Body of pancreas (tissue), 4 donors: ENCODE results near the gene IL17F. TPM values are rescaled to one million over a fixed set of nuclear protein-coding genes. Genes with fewer than 3 reads are reported as not detected.
"Not testable (repeated sequence)": the region's sequence is repeated elsewhere in the genome, so short reads cannot be mapped to it uniquely, and the experiment has no call there.

Source experiments
- ATAC-seq: fragments of 150-250 bp; one replicate; pipeline ENCODE4 v1.9.1; 2016
- DNase-seq, 4 donors: peaks; one replicate each; pipeline ENCODE4 v3.0.0-alpha.2; 2019
- H3K27ac ChIP-seq, 4 donors: fragments of 200-600 bp; sonication (generic); 1 replicate in 3 of 4; 2 replicates in 1 of 4; pipeline versions ENCODE4 v1.5.1 to v1.6.1; 2016 to 2019; ENCODE audit warnings: mild to moderate bottlenecking in 1 of 4, mixed read lengths in 1 of 4, moderate library complexity in 1 of 4
- H3K27me3 ChIP-seq, 2 donors: fragments of 200-600 bp; sonication (generic); one replicate each; pipeline ENCODE4 v1.6.0; 2016; ENCODE audit warnings: mild to moderate bottlenecking in 1 of 2
- H3K36me3 ChIP-seq, 2 donors: fragments of 200-600 bp; sonication (generic); replicated peaks in 1 of 2; 2 replicates each; pipeline ENCODE4 v1.5.1; 2016; ENCODE audit warnings: low read depth in 2 of 2; ENCODE audit not compliant: insufficient read depth in 1 of 2
- H3K4me1 ChIP-seq: fragments of 200-600 bp; sonication (generic); one replicate; pipeline ENCODE4 v1.6.0; 2016
- H3K4me3 ChIP-seq, 2 donors: fragments of 200-600 bp; sonication (generic); 1 replicate in 1 of 2; 2 replicates in 1 of 2; pipeline ENCODE4 v1.5.1; 2016 to 2019
- H3K9me3 ChIP-seq, 3 donors: fragments of 200-600 bp; sonication (generic); 1 replicate in 2 of 3; 2 replicates in 1 of 3; pipeline ENCODE4 v1.5.1; 2016
- POLR2A ChIP-seq, 3 donors: fragments of 450-650 bp; IDR thresholded peaks; one replicate each; pipeline ENCODE4 v1.6.1; 2016; ENCODE audit warnings: antibody characterized with exemption in 3 of 3, mild to moderate bottlenecking in 2 of 3
- WGBS, 2 donors: methylation state at CpG; one replicate each; pipeline ENCODE4 v1.1.5; 2017; 5-methylcytosine and 5-hydroxymethylcytosine counted together
- intact Hi-C: fragments of 100-400 bp; cut with DNase I; formaldehyde crosslinking; loops from one replicate; pipeline ENCODE4 v1.15.1; 2023
- total RNA-seq, 2 donors: library from RNA; depleted of rRNA; stranded (reverse); fragments of >200 nt; gene quantifications; one replicate each; pipeline ENCODE4 v1.1.0, GENCODE V29; 2016
- TF ChIP-seq, protein P1 (sequence below), 7 experiments: fragments of 450-650 bp in 4 of 7; fragments of 200-600 bp in 3 of 7; sonication (generic) in 3 of 7; IDR thresholded peaks; one replicate each; pipeline ENCODE4 v1.5.1; 2016 to 2019; ENCODE audit warnings: antibody characterized with exemption in 7 of 7

The IL17F gene
- total RNA-seq, 2 donors from 2014 or later = not detected

- no peaks in the 10 kb centered on the region for H3K27me3 ChIP-seq
- intact Hi-C loops = no loop called here
- H3K4me1 ChIP-seq = no peaks in the 10 kb centered on the region
- ATAC-seq (no peak), DNase-seq (no peak)
- H3K4me3 ChIP-seq = no peak overlapping the region
- H3K27ac ChIP-seq = no peak overlapping the region
- H3K9me3 ChIP-seq = peaks cover 0 to 8% (median 0%) of the 10 kb centered on the region in 3 donors
- no peaks in the 10 kb centered on the region for H3K36me3 ChIP-seq
- TF ChIP-seq, protein P1, sequence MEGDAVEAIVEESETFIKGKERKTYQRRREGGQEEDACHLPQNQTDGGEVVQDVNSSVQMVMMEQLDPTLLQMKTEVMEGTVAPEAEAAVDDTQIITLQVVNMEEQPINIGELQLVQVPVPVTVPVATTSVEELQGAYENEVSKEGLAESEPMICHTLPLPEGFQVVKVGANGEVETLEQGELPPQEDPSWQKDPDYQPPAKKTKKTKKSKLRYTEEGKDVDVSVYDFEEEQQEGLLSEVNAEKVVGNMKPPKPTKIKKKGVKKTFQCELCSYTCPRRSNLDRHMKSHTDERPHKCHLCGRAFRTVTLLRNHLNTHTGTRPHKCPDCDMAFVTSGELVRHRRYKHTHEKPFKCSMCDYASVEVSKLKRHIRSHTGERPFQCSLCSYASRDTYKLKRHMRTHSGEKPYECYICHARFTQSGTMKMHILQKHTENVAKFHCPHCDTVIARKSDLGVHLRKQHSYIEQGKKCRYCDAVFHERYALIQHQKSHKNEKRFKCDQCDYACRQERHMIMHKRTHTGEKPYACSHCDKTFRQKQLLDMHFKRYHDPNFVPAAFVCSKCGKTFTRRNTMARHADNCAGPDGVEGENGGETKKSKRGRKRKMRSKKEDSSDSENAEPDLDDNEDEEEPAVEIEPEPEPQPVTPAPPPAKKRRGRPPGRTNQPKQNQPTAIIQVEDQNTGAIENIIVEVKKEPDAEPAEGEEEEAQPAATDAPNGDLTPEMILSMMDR (IDR thresholded peaks at IDR 0.05) = no peak
- no peak for TF ChIP-seq POLR2A (IDR thresholded peaks at IDR 0.05)
Observed at GRCh38 chr6:52201493-52201892, 42.8 kb downstream of the IL17F start.

- ATAC-seq = no peak
- WGBS, 2 donors = 0% methylated on average over 1 of the region's 1 CpG; no CpG with 5 or more reads in 1 of the 2 donors
- H3K27ac ChIP-seq = no peak overlapping the region
- no peaks in the 10 kb centered on the region for H3K4me1 ChIP-seq
- peaks cover 0 to 8% (median 0%) of the 10 kb centered on the region in 3 donors for H3K9me3 ChIP-seq
- no peak for TF ChIP-seq POLR2A (IDR thresholded peaks at IDR 0.05)
- TF ChIP-seq, protein P1 (IDR thresholded peaks at IDR 0.05) = no peak
- no peaks in the 10 kb centered on the region for H3K36me3 ChIP-seq
- DNase-seq = no peak
- intact Hi-C loops = no loop called here
- no peaks in the 10 kb centered on the region for H3K27me3 ChIP-seq
- H3K4me3 ChIP-seq = no peak overlapping the region
Observed at GRCh38 chr6:52201046-52201445, 43.3 kb downstream of the IL17F start.

DNA sequence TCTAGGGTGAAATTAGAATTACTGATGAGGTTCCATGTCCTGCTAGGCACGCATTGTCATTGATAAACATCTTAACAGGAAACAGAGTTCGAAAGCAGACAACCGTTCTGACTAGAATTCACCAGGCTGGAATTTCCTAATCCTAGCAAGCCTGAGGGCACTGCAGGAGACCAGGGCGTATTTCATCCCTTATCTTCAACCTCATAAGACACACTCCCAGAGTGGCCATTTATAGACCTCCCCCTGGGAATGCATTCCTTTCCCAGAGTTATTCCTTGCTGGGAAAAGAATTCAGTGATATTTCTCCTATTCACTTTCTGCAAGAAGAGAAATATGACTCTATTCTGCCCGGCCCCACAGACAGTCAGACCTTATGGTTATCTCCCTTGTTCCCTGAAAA, 44.2 kb downstream of the IL17F start:
- WGBS, 2 donors = 43 to 53% methylated on average over 5 of the region's 5 CpGs
- H3K36me3 ChIP-seq, H3K9me3 ChIP-seq, intact Hi-C loops, H3K27me3 ChIP-seq, H3K4me1 ChIP-seq, ATAC-seq, H3K4me3 ChIP-seq, DNase-seq, H3K27ac ChIP-seq: not testable (repeated sequence)

DNA sequence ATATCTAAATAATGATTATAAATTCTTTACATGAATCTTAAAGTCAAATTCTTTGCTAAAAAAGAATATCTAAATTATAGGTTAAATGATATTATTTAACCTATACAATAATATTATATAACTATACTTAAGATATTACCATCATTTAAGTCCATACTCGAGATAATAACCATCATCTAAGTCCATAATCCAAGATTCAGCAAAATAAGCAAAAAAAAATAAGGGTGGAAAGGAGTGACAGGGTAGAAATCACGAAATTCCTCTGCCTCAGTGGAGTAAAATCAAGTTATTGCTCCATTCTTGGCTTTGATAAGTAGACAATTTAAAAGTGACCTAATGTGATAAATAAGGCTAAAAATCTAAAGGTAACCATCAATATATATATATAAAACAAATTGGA, 48.4 kb downstream of the IL17F start:
- DNase-seq = no peak
- TF ChIP-seq, protein P1 (IDR thresholded peaks at IDR 0.05) = no peak
- no peak for TF ChIP-seq POLR2A (IDR thresholded peaks at IDR 0.05)
- Histone ChIP-seq H3K4me3 (no peak overlapping the region), H3K4me1 (no peaks in the 10 kb centered on the region), H3K9me3 (peaks cover 0 to 8% (median 0%) of the 10 kb centered on the region in 3 donors), H3K27me3 (no peaks in the 10 kb centered on the region), H3K36me3 (no peaks in the 10 kb centered on the region), H3K27ac (no peak overlapping the region)
- no peak for ATAC-seq
- intact Hi-C loops = no loop called here
- 29 to 34% methylated on average over 2 of the region's 2 CpGs for WGBS, 2 donors

- ATAC-seq (no peak), DNase-seq (no peak)
- intact Hi-C loops = no loop called here
- Histone ChIP-seq H3K4me3 (no peak overlapping the region), H3K27me3 (no peaks in the 10 kb centered on the region), H3K27ac (no peak overlapping the region), H3K4me1 (no peaks in the 10 kb centered on the region), H3K9me3 (no peaks in the 10 kb centered on the region), H3K36me3 (no peaks in the 10 kb centered on the region)
- TF ChIP-seq, protein P1 (IDR thresholded peaks at IDR 0.05) = no peak
- 32% methylated on average over 3 of the region's 3 CpGs for WGBS, 2 donors
Observed at GRCh38 chr6:52191824-52192223, 52.5 kb downstream of the IL17F start.
